HepG2 (cell line): ENCODE results near the gene GALNTL6. TPM values are rescaled to one million over a fixed set of nuclear protein-coding genes. Genes with fewer than 3 reads are reported as not detected.

Experiments used
- ATAC-seq: fragments of 200-7000 bp; cut with Tn5 transposase; 3 replicates; pipeline ENCODE4 v1.9.1; 2020; ENCODE audit warnings: mild to moderate bottlenecking, moderate library complexity
- BruUV-seq: library from RNA; stranded (reverse); fragments of 400-500 nt; replicated peaks from 2 replicates; lab custom pipeline; 2021; lab: Mats Ljungman, UMichigan
- CTCF ChIA-PET: fragments of 300-600 bp; formaldehyde crosslinking; extraction: SDS; loops from one replicate; lab custom pipeline; 2021; ENCODE audit warnings: low total read pairs, inconsistent platforms, low intra/inter-chr PET ratio; lab: Yijun Ruan, JAX
- POLR2A ChIA-PET: fragments of 350-600 bp; sonication (Branson Sonifier 250); formaldehyde crosslinking; loops from one replicate; lab custom pipeline; 2020; ENCODE audit warnings: antibody characterized with exemption, inconsistent platforms; lab: Yijun Ruan, JAX
- DNase-seq: peaks from one replicate; pipeline ENCODE4 v3.0.0-alpha.2; 2015; ENCODE audit warnings: low spot score
- FAIRE-seq: peaks from 3 replicates; lab custom pipeline; 2011; peaks lifted over from hg19 to GRCh38; lab: Jason Lieb, UNC
- H2AFZ ChIP-seq: one replicate; pipeline ENCODE4 v1.6.1; 2011; ENCODE audit warnings: low read length, inconsistent platforms
- H3K27ac ChIP-seq: fragments of 300-600 bp; 3 replicates; pipeline ENCODE4 v1.8.0; 2011; ENCODE audit warnings: mixed run types, mild to moderate bottlenecking, mixed read lengths, low read length, inconsistent platforms; ENCODE audit not compliant: insufficient read depth; ENCODE audit errors: extremely low read length
- H3K27me3 ChIP-seq, 2 experiments: fragments of 200-600 bp in 1 of 2; 2 replicates in 1 of 2; 3 replicates in 1 of 2; pipeline versions ENCODE4 v1.6.0 to v1.8.0; 2011; ENCODE audit warnings: low read length in 2 of 2, mild to moderate bottlenecking in 2 of 2, moderate library complexity in 2 of 2, inconsistent platforms in 1 of 2; ENCODE audit not compliant: insufficient read depth in 2 of 2, control insufficient read depth in 1 of 2
- H3K36me3 ChIP-seq, 2 experiments: fragments of 200-600 bp in 1 of 2; replicated peaks in 1 of 2; 2 replicates in 1 of 2; 3 replicates in 1 of 2; pipeline versions ENCODE4 v1.5.1 to v1.8.0; 2011; ENCODE audit warnings: low read length in 2 of 2, inconsistent platforms in 1 of 2; ENCODE audit not compliant: insufficient read depth in 2 of 2, control insufficient read depth in 1 of 2
- H3K4me1 ChIP-seq: 2 replicates; pipeline ENCODE4 v1.5.1; 2012; ENCODE audit warnings: low read length, inconsistent platforms; ENCODE audit not compliant: insufficient read depth
- H3K4me2 ChIP-seq: 2 replicates; pipeline ENCODE4 v1.6.0; 2011; ENCODE audit warnings: low read depth, low read length, inconsistent platforms
- H3K4me3 ChIP-seq, 3 experiments: fragments of 200-600 bp in 1 of 3; sonication (generic), shearing (Covaris generic) in 1 of 3; replicated peaks in 1 of 3; 2 replicates each; pipeline ENCODE4 v1.5.1; 2011 to 2016; ENCODE audit warnings: low read length in 3 of 3, inconsistent platforms in 2 of 3, low read depth in 2 of 3, mild to moderate bottlenecking in 2 of 3, control low read depth in 1 of 3, mixed read lengths in 1 of 3; ENCODE audit not compliant: insufficient read depth in 1 of 3
- H3K79me2 ChIP-seq: one replicate; pipeline ENCODE4 v1.6.1; 2011; ENCODE audit warnings: low read length, inconsistent platforms; ENCODE audit not compliant: insufficient read depth
- H3K9ac ChIP-seq: 2 replicates; pipeline ENCODE4 v1.6.0; 2011; ENCODE audit warnings: mild to moderate bottlenecking, low read depth, low read length, inconsistent platforms; ENCODE audit not compliant: insufficient read depth
- H3K9me3 ChIP-seq: 2 replicates; pipeline ENCODE4 v1.5.1; 2012; ENCODE audit warnings: mild to moderate bottlenecking, low read length
- H4K20me1 ChIP-seq: 2 replicates; pipeline ENCODE4 v1.6.0; 2011; ENCODE audit warnings: inconsistent platforms, mild to moderate bottlenecking, low read length, moderate library complexity; ENCODE audit not compliant: insufficient read depth
- BCLAF1 ChIP-seq: fragments of 450-650 bp; IDR thresholded peaks from 2 replicates; pipeline ENCODE4 v1.6.1; 2017; ENCODE audit warnings: mild to moderate bottlenecking
- ELF1 ChIP-seq: sonication (generic); formaldehyde crosslinking; IDR thresholded peaks from 2 replicates; pipeline ENCODE4 v1.4.0; 2020; ENCODE audit warnings: missing genetic modification reagents
- FOXJ3 ChIP-seq: sonication (generic); formaldehyde crosslinking; IDR thresholded peaks from 2 replicates; pipeline ENCODE4 v1.4.0; 2020; ENCODE audit warnings: missing genetic modification reagents, mild to moderate bottlenecking, borderline replicate concordance
- MLLT10 ChIP-seq: sonication (generic); formaldehyde crosslinking; IDR thresholded peaks from 2 replicates; pipeline ENCODE4 v1.4.0; 2020; ENCODE audit warnings: missing genetic modification reagents
- MXD1 ChIP-seq: sonication (generic); formaldehyde crosslinking; IDR thresholded peaks from 2 replicates; pipeline ENCODE4 v1.4.0; 2020; ENCODE audit warnings: mild to moderate bottlenecking, missing genetic modification reagents
- NAIF1 ChIP-seq: sonication (generic); formaldehyde crosslinking; IDR thresholded peaks from 2 replicates; pipeline ENCODE4 v1.5.0; 2020; ENCODE audit warnings: mild to moderate bottlenecking, missing genetic modification reagents, borderline replicate concordance
- ZBTB33 ChIP-seq: sonication (generic); formaldehyde crosslinking; IDR thresholded peaks from 2 replicates; pipeline ENCODE4 v1.4.0; 2020; ENCODE audit warnings: missing genetic modification reagents
- ZNF17 ChIP-seq: sonication (generic); formaldehyde crosslinking; IDR thresholded peaks from 2 replicates; pipeline ENCODE4 v1.5.0; 2020; ENCODE audit warnings: mild to moderate bottlenecking, missing genetic modification reagents
- ZNF33B ChIP-seq: sonication (generic); formaldehyde crosslinking; IDR thresholded peaks from 2 replicates; pipeline ENCODE4 v1.5.1; 2020; ENCODE audit warnings: mild to moderate bottlenecking, missing genetic modification reagents
- ZNF761 ChIP-seq: sonication (generic); formaldehyde crosslinking; conservative IDR thresholded peaks from 2 replicates; pipeline ENCODE4 v1.4.0; 2020; ENCODE audit warnings: mild to moderate bottlenecking, missing genetic modification reagents
- WGBS: methylation state at CpG from one replicate; pipeline ENCODE4 v1.1.6; 2017; ENCODE audit warnings: low lambda C conversion rate; 5-methylcytosine and 5-hydroxymethylcytosine counted together
- in situ Hi-C: cut with HindIII; loops from 2 replicates; pipeline ENCODE4 v1.10.0; 2017; ENCODE audit warnings: low pct_unique_long_range_greater_than_20kb; ENCODE audit not compliant: extremely low pct_ligation_motif_present
- intact Hi-C: fragments of 100-400 bp; cut with micrococcal nuclease; formaldehyde crosslinking; loops from one replicate; pipeline ENCODE4 v1.10.0; 2022; ENCODE audit not compliant: unreplicated experiment
- polyA plus RNA-seq, 8 experiments: library from polyadenylated mRNA; depleted of rRNA in 3 of 8; stranded (reverse) in 7 of 8; unstranded in 1 of 8; fragments of >200 nt; fragmentation: Illumina TruSeq in 4 of 8; extraction: Trizol in 4 of 8; gene quantifications; 2 replicates each; pipeline versions ENCODE4 v1.2.1 to v1.2.3, GENCODE V29; 2011 to 2016; ENCODE audit warnings: low read depth in 4 of 8, missing spikeins in 1 of 8, mixed read lengths in 1 of 8; ENCODE audit not compliant: insufficient read depth in 1 of 8
- total RNA-seq, 5 experiments: library from RNA; depleted of rRNA; stranded (reverse); fragments of >200 nt; fragmentation: Illumina TruSeq; extraction: Trizol; gene quantifications; 2 replicates each; pipeline ENCODE4 v1.2.3, GENCODE V29; 2016; ENCODE audit warnings: low read depth in 1 of 5

GALNTL6 gene
- total and polyA plus RNA-seq, 2 of the 13 experiments (the other 11 are each of a cell fraction or from before 2014, with no cell fraction given): not detected

- Histone ChIP-seq H3K27me3 (no peaks in the 10 kb centered on the region), H3K4me2 (no peak overlapping the region), H3K9ac (no peak overlapping the region), H3K4me1 (no peaks in the 10 kb centered on the region), H3K9me3 (no peaks in the 10 kb centered on the region), H2AFZ (no peak overlapping the region), H4K20me1 (no peaks in the 10 kb centered on the region), H3K36me3 (no peaks in the 10 kb centered on the region), H3K4me3 (no peak overlapping the region), H3K79me2 (no peaks in the 10 kb centered on the region), H3K27ac (no peak overlapping the region)
- no peak for ATAC-seq
- in situ Hi-C loops: no loop called here
- DNase-seq: no peak
- no TSS peak for BruUV-seq
- FAIRE-seq: no peak
- POLR2A ChIA-PET: no interaction called here
- TF ChIP-seq ELF1 (no peak), ZBTB33 (CRISPR knock-in tag) (no peak), MXD1 (CRISPR knock-in tag) (no peak), ZNF33B (CRISPR knock-in tag) (no peak), ZNF761 (CRISPR knock-in tag) (no peak), FOXJ3 (CRISPR knock-in tag) (no peak), BCLAF1 (no peak), ZNF17 (CRISPR knock-in tag) (no peak), NAIF1 (CRISPR knock-in tag) (no peak), MLLT10 (no peak)
- WGBS: 2% methylated on average over 1 of the region's 1 CpG
- intact Hi-C loops: no loop called here
- CTCF ChIA-PET: no interaction called here
Observed at GRCh38 chr4:171817026-171817425, 3.8 kb downstream of the GALNTL6 start.
